Mesothelial cell of epicardium (in vitro differentiated cells): ENCODE results near the gene SLC7A9. TPM values are rescaled to one million over a fixed set of nuclear protein-coding genes. Genes with fewer than 3 reads are reported as not detected.

ENCODE experiments used
- DNase-seq, 2 experiments: peaks; one replicate each; pipeline ENCODE4 v3.0.0; 2021; ENCODE audit warnings: low spot score in 2 of 2; ENCODE audit not compliant: unreplicated experiment in 2 of 2
- H3K27ac Mint-ChIP-seq: 2 replicates; pipeline ENCODE4 v1.8.0; 2021; ENCODE audit warnings: mixed read lengths
- H3K27me3 Mint-ChIP-seq: 2 replicates; pipeline ENCODE4 v1.8.0; 2021; ENCODE audit warnings: low read depth, mixed read lengths
- H3K36me3 Mint-ChIP-seq: 2 replicates; pipeline ENCODE4 v1.8.0; 2021; ENCODE audit warnings: mixed read lengths
- H3K4me1 Mint-ChIP-seq: 2 replicates; pipeline ENCODE4 v1.8.0; 2021; ENCODE audit warnings: mixed read lengths
- H3K4me3 Mint-ChIP-seq: 2 replicates; pipeline ENCODE4 v1.8.0; 2021; ENCODE audit warnings: mild to moderate bottlenecking, moderate library complexity, mixed read lengths
- H3K9me3 Mint-ChIP-seq: 2 replicates; pipeline ENCODE4 v1.8.0; 2021; ENCODE audit warnings: mixed read lengths
- total RNA-seq: library from RNA; stranded (reverse); gene quantifications from 3 replicates; pipeline ENCODE4 v1.2.1, GENCODE V29; 2021
- TF ChIP-seq, protein P1 (sequence below): fragments of 200-600 bp; sonication (generic); IDR thresholded peaks from one replicate; pipeline ENCODE4 v1.5.0; 2021; ENCODE audit warnings: antibody characterized with exemption; ENCODE audit not compliant: unreplicated experiment

Gene SLC7A9
- total RNA-seq, 1 donor from 2014 or later, result 0.65 TPM

DNA sequence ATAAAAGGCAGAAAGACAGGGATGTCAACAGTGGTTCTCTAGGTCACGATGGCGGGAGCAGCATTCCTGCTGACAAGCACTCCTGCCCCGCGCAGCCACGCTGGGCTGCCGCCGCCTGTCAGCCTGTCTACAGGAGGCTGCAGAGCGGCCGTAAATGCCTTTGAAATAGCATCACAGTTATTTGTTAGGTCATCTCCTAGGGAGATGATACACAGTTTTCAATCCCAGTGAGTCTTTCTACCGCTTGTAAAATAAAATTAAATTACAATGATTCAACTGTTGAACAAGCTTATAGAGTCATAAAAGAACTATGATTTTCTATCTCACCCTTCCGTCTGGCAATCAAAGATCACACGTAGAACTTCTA lies 7.3 kb upstream of the SLC7A9 start:
- no peak for DNase-seq
- TF ChIP-seq, protein P1, sequence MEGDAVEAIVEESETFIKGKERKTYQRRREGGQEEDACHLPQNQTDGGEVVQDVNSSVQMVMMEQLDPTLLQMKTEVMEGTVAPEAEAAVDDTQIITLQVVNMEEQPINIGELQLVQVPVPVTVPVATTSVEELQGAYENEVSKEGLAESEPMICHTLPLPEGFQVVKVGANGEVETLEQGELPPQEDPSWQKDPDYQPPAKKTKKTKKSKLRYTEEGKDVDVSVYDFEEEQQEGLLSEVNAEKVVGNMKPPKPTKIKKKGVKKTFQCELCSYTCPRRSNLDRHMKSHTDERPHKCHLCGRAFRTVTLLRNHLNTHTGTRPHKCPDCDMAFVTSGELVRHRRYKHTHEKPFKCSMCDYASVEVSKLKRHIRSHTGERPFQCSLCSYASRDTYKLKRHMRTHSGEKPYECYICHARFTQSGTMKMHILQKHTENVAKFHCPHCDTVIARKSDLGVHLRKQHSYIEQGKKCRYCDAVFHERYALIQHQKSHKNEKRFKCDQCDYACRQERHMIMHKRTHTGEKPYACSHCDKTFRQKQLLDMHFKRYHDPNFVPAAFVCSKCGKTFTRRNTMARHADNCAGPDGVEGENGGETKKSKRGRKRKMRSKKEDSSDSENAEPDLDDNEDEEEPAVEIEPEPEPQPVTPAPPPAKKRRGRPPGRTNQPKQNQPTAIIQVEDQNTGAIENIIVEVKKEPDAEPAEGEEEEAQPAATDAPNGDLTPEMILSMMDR, result no peak
- Mint-ChIP-seq H3K27ac (no peak overlapping the region), H3K9me3 (no peaks in the 10 kb centered on the region), H3K27me3 (no peaks in the 10 kb centered on the region), H3K4me1 (no peaks in the 10 kb centered on the region), H3K36me3 (peaks cover 14% of the 10 kb centered on the region), H3K4me3 (no peak overlapping the region)

DNA sequence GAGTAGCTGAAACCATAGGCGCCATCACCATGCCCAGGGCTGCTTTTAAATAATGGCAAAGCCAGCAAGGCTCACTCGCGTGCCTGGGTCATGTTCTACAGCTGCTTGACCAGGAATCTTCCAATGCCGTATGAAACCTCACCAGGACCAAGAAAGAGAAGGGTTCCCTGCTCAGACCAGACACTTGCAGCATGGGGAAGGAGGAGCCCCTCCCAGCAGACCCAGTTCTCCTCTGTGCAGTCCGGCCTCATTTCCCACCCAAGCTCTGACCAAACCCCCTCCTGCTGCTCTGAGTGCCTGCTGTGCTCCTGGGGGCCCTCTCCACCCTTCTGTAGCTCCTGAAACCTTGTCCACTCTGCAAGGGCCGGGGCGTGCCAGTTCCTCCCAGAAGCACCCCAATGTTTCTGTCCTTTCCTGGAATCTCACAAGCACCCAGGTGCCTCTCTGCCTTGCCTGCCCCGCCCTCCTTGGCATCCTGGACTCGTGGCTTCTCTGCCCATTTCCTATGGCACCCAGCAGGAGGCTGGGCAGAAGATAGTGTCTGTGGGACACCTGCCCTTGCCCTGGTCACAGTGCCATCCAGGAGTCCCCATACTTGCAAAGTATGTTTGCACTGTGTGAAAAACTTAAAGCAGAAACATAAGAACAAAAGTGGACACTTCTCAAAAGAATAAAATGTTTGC lies 6.8 kb upstream of the SLC7A9 start:
- no peak overlapping the region for H3K4me3 Mint-ChIP-seq
- H3K9me3 Mint-ChIP-seq, result no peaks in the 10 kb centered on the region
- no peaks in the 10 kb centered on the region for H3K27me3 Mint-ChIP-seq
- TF ChIP-seq, protein P1, result no peak
- peaks cover 14% of the 10 kb centered on the region for H3K36me3 Mint-ChIP-seq
- no peak for DNase-seq
- no peaks in the 10 kb centered on the region for H3K4me1 Mint-ChIP-seq
- no peak overlapping the region for H3K27ac Mint-ChIP-seq

DNA sequence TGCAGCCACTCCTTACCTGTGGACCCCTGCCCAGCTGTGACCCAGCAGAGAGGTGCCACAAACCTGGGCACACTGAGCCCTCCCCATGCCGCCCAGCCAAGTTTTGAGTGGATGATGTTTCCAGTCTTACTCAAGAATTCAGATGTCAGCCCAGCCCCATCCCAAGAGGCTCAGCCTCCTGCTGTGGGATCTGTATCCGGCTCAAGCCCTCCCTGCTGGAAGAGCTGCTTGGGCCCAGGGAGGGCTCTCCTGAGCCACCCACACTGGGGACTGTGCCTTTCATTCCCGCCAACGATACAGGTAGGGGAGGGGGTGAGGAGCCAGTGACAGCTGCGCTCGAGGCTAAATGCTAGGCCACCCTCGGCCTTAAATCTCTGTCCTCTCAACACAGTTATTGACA lies 5.9 kb upstream of the SLC7A9 start:
- Mint-ChIP-seq H3K27ac (no peak overlapping the region), H3K4me3 (no peak overlapping the region), H3K27me3 (no peaks in the 10 kb centered on the region), H3K36me3 (peaks cover 14% of the 10 kb centered on the region), H3K4me1 (no peaks in the 10 kb centered on the region), H3K9me3 (no peaks in the 10 kb centered on the region)
- DNase-seq, result no peak
- TF ChIP-seq, protein P1, result no peak

DNA sequence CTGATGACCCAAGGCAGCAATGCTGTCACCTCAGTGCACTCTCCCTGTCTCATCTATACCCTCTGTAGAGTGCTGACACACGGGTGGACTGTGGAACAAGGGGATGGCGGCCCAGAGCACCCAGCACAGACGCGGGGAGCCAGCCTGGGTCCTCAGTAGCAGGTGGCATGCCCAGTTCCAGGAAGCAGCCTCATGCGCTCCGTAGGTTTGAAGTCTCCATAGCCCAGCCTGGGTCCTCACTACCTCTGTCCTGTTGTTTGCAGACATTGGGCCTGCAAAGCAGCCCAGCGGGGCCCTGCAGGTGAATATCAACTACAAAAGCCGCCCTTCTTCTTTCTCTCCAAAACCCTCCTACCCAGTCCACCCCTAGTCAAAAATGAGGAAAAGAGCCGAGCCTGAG lies 5.0 kb upstream of the SLC7A9 start:
- Mint-ChIP-seq H3K27me3 (no peaks in the 10 kb centered on the region), H3K27ac (no peak overlapping the region), H3K9me3 (no peaks in the 10 kb centered on the region), H3K4me3 (no peak overlapping the region), H3K36me3 (peaks cover 11% of the 10 kb centered on the region), H3K4me1 (no peaks in the 10 kb centered on the region)
- TF ChIP-seq, protein P1, result no peak
- DNase-seq, result no peak

DNA sequence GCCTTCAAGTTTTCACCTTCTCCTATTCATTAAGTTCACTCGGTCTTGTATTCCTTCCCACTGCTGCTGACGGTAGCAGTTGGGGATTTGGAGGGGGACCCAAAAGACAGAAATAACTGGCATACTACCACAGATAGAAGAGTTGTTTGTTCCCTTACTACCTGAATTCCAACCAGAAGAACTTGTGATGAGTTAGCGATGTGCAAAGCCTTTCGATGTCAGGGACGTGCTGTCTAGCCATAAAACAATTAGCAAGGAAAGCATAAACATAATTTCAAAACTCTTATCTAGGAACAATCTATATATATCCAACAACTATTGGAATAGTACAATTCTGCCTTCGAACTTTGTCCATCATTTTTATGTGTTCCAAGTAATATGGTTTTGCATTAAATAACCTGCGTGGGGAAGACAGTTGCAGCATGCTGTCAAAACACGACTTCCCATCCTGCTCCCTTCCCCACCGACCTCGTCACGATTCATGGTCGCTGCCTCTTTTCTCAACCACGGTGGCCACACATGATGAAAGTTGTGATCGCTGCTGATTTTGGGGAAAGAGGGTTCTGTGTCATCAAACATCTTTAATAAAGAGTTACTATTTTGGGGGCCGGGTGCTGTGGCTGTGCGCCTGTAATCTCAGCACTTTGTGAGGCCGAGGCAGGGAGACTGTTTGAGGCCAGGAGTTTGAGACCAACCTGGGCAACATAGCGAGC lies 3.8 kb upstream of the SLC7A9 start:
- DNase-seq, result no peak
- no peaks in the 10 kb centered on the region for H3K27me3 Mint-ChIP-seq
- H3K4me1 Mint-ChIP-seq, result no peaks in the 10 kb centered on the region
- H3K36me3 Mint-ChIP-seq, result peaks cover 5% of the 10 kb centered on the region
- H3K27ac Mint-ChIP-seq, result no peak overlapping the region
- H3K4me3 Mint-ChIP-seq, result no peak overlapping the region
- no peaks in the 10 kb centered on the region for H3K9me3 Mint-ChIP-seq
- TF ChIP-seq, protein P1, result no peak
